HepG2 (cell line): Measurements from ENCODE around the gene URB1. TPM values are rescaled to one million over a fixed set of nuclear protein-coding genes. Genes with fewer than 3 reads are reported as not detected.

ENCODE experiments used
- BORCS8-MEF2B ChIP-seq: sonication (generic); formaldehyde crosslinking; IDR thresholded peaks from 2 replicates; pipeline ENCODE4 v1.8.0; 2022; ENCODE audit warnings: mild to moderate bottlenecking, missing genetic modification reagents
- BRCA1 ChIP-seq: sonication (generic); formaldehyde crosslinking; IDR thresholded peaks from 2 replicates; pipeline ENCODE4 v1.4.0; 2020; ENCODE audit warnings: missing genetic modification reagents
- ETS1 ChIP-seq: sonication (generic); formaldehyde crosslinking; IDR thresholded peaks from 2 replicates; pipeline ENCODE4 v1.4.0; 2020; ENCODE audit warnings: missing genetic modification reagents
- FOXP4 ChIP-seq: sonication (generic); formaldehyde crosslinking; IDR thresholded peaks from 2 replicates; pipeline ENCODE4 v1.4.0; 2020; ENCODE audit warnings: missing genetic modification reagents
- GATAD1 ChIP-seq: IDR thresholded peaks from 2 replicates; pipeline ENCODE4 v1.6.1; 2016; ENCODE audit warnings: missing genetic modification reagents, missing compliant biosample characterization
- IKZF5 ChIP-seq: IDR thresholded peaks from 2 replicates; pipeline ENCODE4 v1.6.1; 2018; ENCODE audit warnings: missing genetic modification reagents, mild to moderate bottlenecking, missing compliant biosample characterization
- MEIS2 ChIP-seq: sonication (generic); formaldehyde crosslinking; IDR thresholded peaks from 2 replicates; pipeline ENCODE4 v1.9.0; 2021; ENCODE audit warnings: mild to moderate bottlenecking, missing genetic modification reagents
- MYC ChIP-seq: sonication (generic); formaldehyde crosslinking; IDR thresholded peaks from 2 replicates; pipeline ENCODE4 v1.9.0; 2021; ENCODE audit warnings: missing genetic modification reagents, borderline replicate concordance
- NR2F1 ChIP-seq, 2 experiments: fragments of 450-650 bp in 1 of 2; formaldehyde crosslinking in 1 of 2; IDR thresholded peaks; 2 replicates each; pipeline versions ENCODE4 v1.5.0 to v1.6.1; 2016 to 2020; ENCODE audit warnings: mild to moderate bottlenecking in 1 of 2, missing compliant biosample characterization in 1 of 2, missing genetic modification reagents in 1 of 2, moderate library complexity in 1 of 2
- PCBP1 ChIP-seq: fragments of 200-400 bp; formaldehyde crosslinking; IDR thresholded peaks from 2 replicates; pipeline ENCODE4 v1.6.1; 2017; ENCODE audit warnings: mild to moderate bottlenecking, low read depth, low read length, borderline replicate concordance
- PHF21A ChIP-seq: sonication (generic); formaldehyde crosslinking; IDR thresholded peaks from 2 replicates; pipeline ENCODE4 v1.5.0; 2020; ENCODE audit warnings: mild to moderate bottlenecking, missing genetic modification reagents
- RBM22 ChIP-seq: fragments of 200-400 bp; formaldehyde crosslinking; optimal IDR thresholded peaks from 2 replicates; pipeline ENCODE3; 2017; ENCODE audit warnings: mild to moderate bottlenecking, low read length, moderate library complexity
- RNF2 ChIP-seq: fragments of 450-650 bp; conservative IDR thresholded peaks from 2 replicates; pipeline ENCODE4 v1.6.1; 2016; ENCODE audit warnings: low read depth
- SKI ChIP-seq: fragments of 450-650 bp; IDR thresholded peaks from one replicate; pipeline ENCODE4 v1.6.1; 2018; ENCODE audit warnings: mild to moderate bottlenecking; ENCODE audit not compliant: partially characterized antibody
- SP5 ChIP-seq: IDR thresholded peaks from 2 replicates; pipeline ENCODE4 v1.6.1; 2016; ENCODE audit warnings: low read depth, borderline replicate concordance
- SSRP1 ChIP-seq: IDR thresholded peaks from 2 replicates; pipeline ENCODE4 v1.6.1; 2016; ENCODE audit warnings: control low read depth
- ZBTB42 ChIP-seq: sonication (generic); formaldehyde crosslinking; IDR thresholded peaks from 2 replicates; pipeline ENCODE4 v1.5.0; 2020; ENCODE audit warnings: mild to moderate bottlenecking, missing genetic modification reagents
- ZFP36L2 ChIP-seq: sonication (generic); formaldehyde crosslinking; IDR thresholded peaks from 2 replicates; pipeline ENCODE4 v1.4.0; 2020; ENCODE audit warnings: missing genetic modification reagents
- ZFY ChIP-seq: sonication (generic); formaldehyde crosslinking; IDR thresholded peaks from 2 replicates; pipeline ENCODE4 v1.4.0; 2020; ENCODE audit warnings: missing genetic modification reagents
- ZNF557 ChIP-seq: sonication (generic); formaldehyde crosslinking; IDR thresholded peaks from 2 replicates; pipeline ENCODE4 v1.4.0; 2020; ENCODE audit warnings: missing genetic modification reagents
- ZNF562 ChIP-seq: sonication (generic); formaldehyde crosslinking; IDR thresholded peaks from 2 replicates; pipeline ENCODE4 v1.8.0; 2022; ENCODE audit warnings: missing genetic modification reagents, borderline replicate concordance
- ZNF652 ChIP-seq: IDR thresholded peaks from 2 replicates; pipeline ENCODE4 v1.6.1; 2016; ENCODE audit warnings: low read depth, borderline replicate concordance
- ZNF749 ChIP-seq: sonication (generic); formaldehyde crosslinking; IDR thresholded peaks from 2 replicates; pipeline ENCODE4 v1.8.0; 2022; ENCODE audit warnings: mild to moderate bottlenecking, missing genetic modification reagents, moderate library complexity, borderline replicate concordance
- ZXDC ChIP-seq: sonication (generic); formaldehyde crosslinking; IDR thresholded peaks from 2 replicates; pipeline ENCODE4 v1.5.0; 2020; ENCODE audit warnings: mild to moderate bottlenecking, missing genetic modification reagents
- polyA plus RNA-seq, 8 experiments: library from polyadenylated mRNA; depleted of rRNA in 3 of 8; stranded (reverse) in 7 of 8; unstranded in 1 of 8; fragments of >200 nt; fragmentation: Illumina TruSeq in 4 of 8; extraction: Trizol in 4 of 8; gene quantifications; 2 replicates each; pipeline versions ENCODE4 v1.2.1 to v1.2.3, GENCODE V29; 2011 to 2016; ENCODE audit warnings: low read depth in 4 of 8, missing spikeins in 1 of 8, mixed read lengths in 1 of 8; ENCODE audit not compliant: insufficient read depth in 1 of 8
- total RNA-seq, 5 experiments: library from RNA; depleted of rRNA; stranded (reverse); fragments of >200 nt; fragmentation: Illumina TruSeq; extraction: Trizol; gene quantifications; 2 replicates each; pipeline ENCODE4 v1.2.3, GENCODE V29; 2016; ENCODE audit warnings: low read depth in 1 of 5

URB1 gene
- total and polyA plus RNA-seq, 2 of the 13 experiments (the other 11 are each of a cell fraction or from before 2014, with no cell fraction given): 4.5 to 16.7 TPM

GRCh38 chr21:32392880-32393676 is at the start of gene URB1 (continued):
- TF ChIP-seq ZXDC: no peak; the same call in 1 of the 2 replicates
- TF ChIP-seq PHF21A (CRISPR knock-in tag): peak; percentile 33; the same call in 1 of the 2 replicates
- TF ChIP-seq ZNF557: no peak
- peak; percentile 22; the same call in 1 of the 2 replicates for TF ChIP-seq ZBTB42 (CRISPR knock-in tag)
- TF ChIP-seq ZNF652 (CRISPR knock-in tag): 0 out of 2 replicates have a peak, but pooled peaks have one; percentile 23
- TF ChIP-seq NR2F1 (CRISPR knock-in tag; IDR thresholded peaks at IDR 0.05): peak; percentile 13 to 16; a peak in 2 of 4 replicates
- peak; percentile 88 for TF ChIP-seq GATAD1 (CRISPR knock-in tag)
- TF ChIP-seq RNF2: 0 out of 2 replicates have a peak, but pooled peaks have one; percentile 28
- peak; percentile 28; the same call in 1 of the 2 replicates for TF ChIP-seq FOXP4
- TF ChIP-seq RBM22: no peak
- peak; percentile 67 for TF ChIP-seq MEIS2 (CRISPR knock-in tag)
- TF ChIP-seq ZNF562 (CRISPR knock-in tag): no peak
- peak; percentile 36; the same call in 1 of the 2 replicates for TF ChIP-seq IKZF5 (CRISPR knock-in tag)
- peak; percentile 99 for TF ChIP-seq MYC (CRISPR knock-in tag)
- no peak for TF ChIP-seq ZFP36L2
- peak; percentile 77; the same call in 1 of the 2 replicates for TF ChIP-seq SP5
- no peak for TF ChIP-seq SSRP1 (CRISPR knock-in tag)
- TF ChIP-seq PCBP1: peak; percentile 14; the same call in 1 of the 2 replicates
- TF ChIP-seq SKI: peak; percentile 86
- 0 out of 2 replicates have a peak, but pooled peaks have one; percentile 21 for TF ChIP-seq ZNF749 (CRISPR knock-in tag)
- peak; percentile 91 for TF ChIP-seq ZFY (CRISPR knock-in tag)
- no peak for TF ChIP-seq BRCA1
- peak; percentile 1; the same call in 1 of the 2 replicates for TF ChIP-seq BORCS8-MEF2B (CRISPR knock-in tag)
- no peak for TF ChIP-seq ETS1 (CRISPR knock-in tag)
